Neutrophil (primary cell): ENCODE measurements around the gene TOPAZ1.

ENCODE experiments used
- H3K27ac ChIP-seq: fragments of 200-600 bp; sonication (generic); 2 replicates; pipeline ENCODE4 v1.5.1; 2016; ENCODE audit warnings: mild to moderate bottlenecking, moderate library complexity
- H3K27me3 ChIP-seq: fragments of 200-600 bp; sonication (generic); 2 replicates; pipeline ENCODE4 v1.6.0; 2016; ENCODE audit warnings: mild to moderate bottlenecking
- H3K36me3 ChIP-seq: fragments of 200-600 bp; sonication (generic); 2 replicates; pipeline ENCODE4 v1.5.1; 2017
- H3K4me1 ChIP-seq, 2 experiments: fragments of 200-600 bp in 1 of 2; sonication (generic) in 1 of 2; 1 replicate in 1 of 2; 2 replicates in 1 of 2; pipeline versions ENCODE4 v1.5.1 to v1.6.1; 2013 to 2016; ENCODE audit warnings: low read depth in 1 of 2, low read length in 1 of 2, mild to moderate bottlenecking in 1 of 2, moderate library complexity in 1 of 2; ENCODE audit not compliant: control insufficient read depth in 1 of 2, insufficient read depth in 1 of 2
- H3K4me3 ChIP-seq, 2 experiments: fragments of 200-600 bp in 1 of 2; sonication (generic) in 1 of 2; 1 replicate in 1 of 2; 2 replicates in 1 of 2; pipeline ENCODE4 v1.5.1; 2013 to 2016; ENCODE audit warnings: low read depth in 1 of 2, low read length in 1 of 2, mild to moderate bottlenecking in 1 of 2, moderate library complexity in 1 of 2
- H3K9me3 ChIP-seq: fragments of 200-600 bp; sonication (generic); 2 replicates; pipeline ENCODE4 v1.5.1; 2016
- TF ChIP-seq, protein P1 (sequence below): fragments of 200-600 bp; sonication (generic); IDR thresholded peaks from 2 replicates; pipeline ENCODE4 v1.5.1; 2016; ENCODE audit warnings: antibody characterized with exemption

Gene TOPAZ1

DNA sequence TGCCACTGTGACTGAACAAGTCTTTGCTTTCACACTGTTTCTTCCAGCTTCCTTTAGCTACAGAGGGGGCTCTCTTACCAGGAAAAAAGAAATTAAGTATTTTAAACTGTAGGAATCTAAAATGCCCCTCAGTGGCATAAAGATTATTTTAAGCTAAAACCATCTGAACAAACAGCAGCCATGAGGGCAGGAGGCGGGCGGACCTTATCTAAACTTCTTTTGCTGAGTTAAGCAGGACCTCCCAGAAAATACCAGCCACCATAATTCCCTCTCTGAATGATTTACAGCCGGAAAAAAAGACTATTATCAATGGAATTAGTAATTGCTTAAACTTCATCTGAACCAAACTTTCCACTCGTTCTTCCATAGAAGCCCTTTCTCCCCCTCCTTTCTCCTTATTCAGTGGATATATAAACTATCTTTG, 5.2 kb upstream of the TOPAZ1 start:
- Histone ChIP-seq H3K36me3 (no peaks in the 10 kb centered on the region), H3K27me3 (no peaks in the 10 kb centered on the region), H3K27ac (no peak overlapping the region), H3K4me1 (peaks cover 0 to 6% of the 10 kb centered on the region in 2 experiments), H3K4me3 (no peak overlapping the region), H3K9me3 (no peaks in the 10 kb centered on the region)
- TF ChIP-seq, protein P1, sequence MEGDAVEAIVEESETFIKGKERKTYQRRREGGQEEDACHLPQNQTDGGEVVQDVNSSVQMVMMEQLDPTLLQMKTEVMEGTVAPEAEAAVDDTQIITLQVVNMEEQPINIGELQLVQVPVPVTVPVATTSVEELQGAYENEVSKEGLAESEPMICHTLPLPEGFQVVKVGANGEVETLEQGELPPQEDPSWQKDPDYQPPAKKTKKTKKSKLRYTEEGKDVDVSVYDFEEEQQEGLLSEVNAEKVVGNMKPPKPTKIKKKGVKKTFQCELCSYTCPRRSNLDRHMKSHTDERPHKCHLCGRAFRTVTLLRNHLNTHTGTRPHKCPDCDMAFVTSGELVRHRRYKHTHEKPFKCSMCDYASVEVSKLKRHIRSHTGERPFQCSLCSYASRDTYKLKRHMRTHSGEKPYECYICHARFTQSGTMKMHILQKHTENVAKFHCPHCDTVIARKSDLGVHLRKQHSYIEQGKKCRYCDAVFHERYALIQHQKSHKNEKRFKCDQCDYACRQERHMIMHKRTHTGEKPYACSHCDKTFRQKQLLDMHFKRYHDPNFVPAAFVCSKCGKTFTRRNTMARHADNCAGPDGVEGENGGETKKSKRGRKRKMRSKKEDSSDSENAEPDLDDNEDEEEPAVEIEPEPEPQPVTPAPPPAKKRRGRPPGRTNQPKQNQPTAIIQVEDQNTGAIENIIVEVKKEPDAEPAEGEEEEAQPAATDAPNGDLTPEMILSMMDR, result no peak

DNA sequence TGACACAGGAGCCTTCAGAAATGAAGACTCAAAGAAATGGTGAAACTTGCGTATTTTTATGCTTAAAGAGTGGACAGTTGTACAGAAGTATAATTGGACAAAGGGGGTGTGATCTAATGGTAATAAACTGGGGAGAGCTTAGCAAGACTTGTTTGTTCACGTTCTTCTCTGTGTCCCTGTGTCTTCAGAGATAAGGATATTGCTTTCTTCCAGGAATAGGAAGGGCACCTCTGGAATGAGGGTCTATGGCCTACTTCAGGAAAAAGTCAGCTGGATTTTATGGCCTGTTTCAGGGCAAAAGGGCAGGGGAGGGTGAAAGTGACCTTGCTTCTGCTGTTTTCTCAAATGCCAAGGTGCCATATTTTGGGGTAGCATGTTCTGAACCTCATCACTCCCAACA, 4.5 kb upstream of the TOPAZ1 start:
- H3K27ac ChIP-seq, result no peak overlapping the region
- H3K36me3 ChIP-seq, result no peaks in the 10 kb centered on the region
- TF ChIP-seq, protein P1, result no peak
- H3K4me1 ChIP-seq, result peaks cover 0 to 6% of the 10 kb centered on the region in 2 experiments
- no peaks in the 10 kb centered on the region for H3K27me3 ChIP-seq
- H3K4me3 ChIP-seq, result no peak overlapping the region
- H3K9me3 ChIP-seq, result no peaks in the 10 kb centered on the region

DNA sequence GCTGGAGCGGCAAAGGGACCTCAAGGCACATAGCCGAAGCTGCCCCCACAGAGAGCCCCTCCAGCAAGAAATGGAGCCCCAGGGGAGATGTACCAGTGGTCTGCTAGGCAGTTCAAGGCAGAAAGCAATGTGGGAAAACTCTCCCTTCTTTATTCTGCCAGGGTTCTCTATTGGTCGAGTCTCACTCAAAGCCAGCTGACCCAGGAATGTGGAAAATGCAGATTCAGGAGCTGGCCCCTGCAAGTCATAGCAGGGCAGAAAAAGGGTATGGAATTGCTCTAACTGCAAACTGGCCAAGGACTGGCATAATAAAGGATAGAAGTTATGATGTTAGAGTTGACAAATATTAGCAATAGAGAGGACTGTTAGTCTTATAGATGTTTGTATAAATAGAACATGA, 4.0 kb upstream of the TOPAZ1 start:
- Histone ChIP-seq H3K27ac (no peak overlapping the region), H3K9me3 (no peaks in the 10 kb centered on the region), H3K4me3 (no peak overlapping the region), H3K36me3 (no peaks in the 10 kb centered on the region), H3K27me3 (no peaks in the 10 kb centered on the region), H3K4me1 (peaks cover 0 to 6% of the 10 kb centered on the region in 2 experiments)
- TF ChIP-seq, protein P1, result no peak

DNA sequence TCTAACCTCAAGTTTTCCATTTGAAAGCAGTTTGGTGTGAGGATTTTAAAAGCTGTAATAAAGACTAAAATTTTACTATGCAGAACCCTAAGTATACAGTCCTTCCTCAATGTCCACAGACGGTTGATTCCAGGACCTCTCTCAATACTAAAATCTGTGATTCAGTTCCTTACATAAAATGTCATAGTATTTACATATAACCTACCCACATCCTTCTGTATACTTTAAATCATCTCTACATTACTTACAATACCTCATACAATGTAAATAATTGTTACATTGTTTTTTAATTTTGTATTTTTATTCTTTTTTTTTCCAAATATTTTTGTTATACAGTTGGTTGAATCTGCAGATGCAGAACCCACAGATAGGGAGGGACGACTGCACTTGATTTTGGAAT, 2.8 kb upstream of the TOPAZ1 start:
- no peaks in the 10 kb centered on the region for H3K9me3 ChIP-seq
- H3K4me3 ChIP-seq, result no peak overlapping the region
- peaks cover 0 to 6% of the 10 kb centered on the region in 2 experiments for H3K4me1 ChIP-seq
- H3K36me3 ChIP-seq, result no peaks in the 10 kb centered on the region
- TF ChIP-seq, protein P1, result no peak
- no peak overlapping the region for H3K27ac ChIP-seq
- no peaks in the 10 kb centered on the region for H3K27me3 ChIP-seq

DNA sequence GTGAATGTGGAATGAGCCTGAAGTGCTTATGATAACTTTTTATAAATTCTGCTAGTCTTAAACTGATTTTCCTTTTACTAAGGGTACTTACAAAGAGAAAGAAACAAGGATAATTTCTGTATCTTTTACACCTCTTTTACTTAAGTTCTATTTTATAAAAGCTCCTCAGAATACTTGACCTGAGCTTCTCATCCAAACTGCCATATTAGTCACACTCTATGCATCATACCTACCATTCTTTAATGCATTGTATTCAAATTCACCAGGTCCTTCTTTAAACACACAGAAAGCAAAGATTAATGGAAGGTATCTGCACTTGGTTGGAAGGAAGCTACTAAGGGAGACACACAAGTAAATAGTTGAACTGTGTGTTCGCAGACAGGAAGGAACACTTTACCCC, 1.6 kb upstream of the TOPAZ1 start:
- TF ChIP-seq, protein P1, result no peak

DNA sequence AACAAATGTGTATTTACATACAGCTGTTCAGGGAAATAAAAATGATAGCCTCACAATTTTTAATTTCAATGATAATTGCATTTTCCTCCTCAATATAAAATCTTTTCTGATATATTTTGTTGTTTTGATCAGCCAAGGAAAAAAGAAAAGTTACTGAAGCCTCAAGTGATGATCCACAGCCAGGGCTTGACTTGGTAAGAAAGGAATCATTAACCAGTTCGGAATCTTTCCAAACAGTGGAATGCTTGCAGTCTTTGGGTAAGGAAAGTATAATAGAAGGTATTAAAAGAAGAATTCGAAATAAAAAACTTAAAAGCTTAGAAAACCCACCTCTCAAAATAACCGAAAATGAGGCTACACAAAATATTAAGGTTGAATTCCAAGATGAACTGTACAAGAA, 1.0 kb downstream of the TOPAZ1 start:
- Histone ChIP-seq H3K27ac (no peak overlapping the region), H3K4me3 (no peak overlapping the region), H3K9me3 (no peaks in the 10 kb centered on the region), H3K36me3 (no peaks in the 10 kb centered on the region), H3K4me1 (no peaks in the 10 kb centered on the region), H3K27me3 (no peaks in the 10 kb centered on the region)
- TF ChIP-seq, protein P1, result no peak

More for the DNA sequence above, 1.6 kb upstream of the TOPAZ1 start:
- Histone ChIP-seq H3K4me1 (peaks cover 0 to 6% of the 10 kb centered on the region in 2 experiments), H3K27ac (no peak overlapping the region), H3K9me3 (no peaks in the 10 kb centered on the region), H3K4me3 (no peak overlapping the region), H3K27me3 (no peaks in the 10 kb centered on the region), H3K36me3 (no peaks in the 10 kb centered on the region)
